Common myeloid progenitor, CD34-positive (primary cell): Measurements from ENCODE around the gene CT45A6. TPM values are rescaled to one million over a fixed set of nuclear protein-coding genes. Genes with fewer than 3 reads are reported as not detected.
"Not testable (repeated sequence)": the region's sequence is repeated elsewhere in the genome, so short reads cannot be mapped to it uniquely, and the experiment has no call there.

Experiments used
- CTCF ChIA-PET: fragments of 350-600 bp; sonication (Branson Sonifier 250); formaldehyde crosslinking; loops from one replicate; lab custom pipeline; 2021; ENCODE audit warnings: antibody characterized with exemption; lab: Charles Lee
- POLR2A ChIA-PET: fragments of 350-600 bp; sonication (Branson Sonifier 250); formaldehyde crosslinking; loops from one replicate; lab custom pipeline; 2021; ENCODE audit warnings: antibody characterized with exemption; lab: Charles Lee
- DNase-seq, 3 donors: peaks; one replicate each; pipeline versions ENCODE4 v3.0.0 to v3.0.0-alpha.2; 2013
- H3K27ac ChIP-seq, 2 experiments: 1 replicate in 1 of 2; 2 replicates in 1 of 2; pipeline ENCODE4 v1.7.0; 2013; ENCODE audit warnings: inconsistent platforms in 2 of 2, low read length in 2 of 2, mild to moderate bottlenecking in 2 of 2, low read depth in 1 of 2, moderate library complexity in 1 of 2; ENCODE audit not compliant: severe bottlenecking in 2 of 2, insufficient read depth in 1 of 2, poor library complexity in 1 of 2
- H3K27me3 ChIP-seq, 5 experiments: replicated peaks in 2 of 5; 1 replicate in 3 of 5; 2 replicates in 2 of 5; pipeline versions ENCODE4 v1.6.1 to v1.7.0; 2013; ENCODE audit warnings: low read length in 4 of 5, mild to moderate bottlenecking in 2 of 5, moderate library complexity in 2 of 5, inconsistent platforms in 1 of 5; ENCODE audit not compliant: insufficient read depth in 5 of 5, control insufficient read depth in 4 of 5
- H3K36me3 ChIP-seq, 4 experiments: 1 replicate in 2 of 4; 2 replicates in 2 of 4; pipeline versions ENCODE4 v1.6.1 to v1.7.0; 2013; ENCODE audit warnings: low read length in 3 of 4, control low read depth in 1 of 4, mild to moderate bottlenecking in 1 of 4; ENCODE audit not compliant: control insufficient read depth in 4 of 4, insufficient read depth in 4 of 4
- H3K4me1 ChIP-seq, 4 experiments: 1 replicate in 3 of 4; 2 replicates in 1 of 4; pipeline versions ENCODE4 v1.6.1 to v1.7.1; 2013; ENCODE audit warnings: low read length in 3 of 4, mild to moderate bottlenecking in 3 of 4, control low read depth in 1 of 4, inconsistent platforms in 1 of 4, moderate library complexity in 1 of 4; ENCODE audit not compliant: control insufficient read depth in 4 of 4, insufficient read depth in 4 of 4; ENCODE audit errors: control extremely low read depth in 1 of 4
- H3K4me3 ChIP-seq, 7 experiments: 1 replicate in 4 of 7; 2 replicates in 3 of 7; pipeline versions ENCODE4 v1.5.1 to v1.7.0; 2013; ENCODE audit warnings: mild to moderate bottlenecking in 7 of 7, low read length in 6 of 7, moderate library complexity in 6 of 7, inconsistent platforms in 2 of 7, low read depth in 2 of 7, control low read depth in 1 of 7; ENCODE audit not compliant: insufficient read depth in 4 of 7, control insufficient read depth in 1 of 7; ENCODE audit errors: extremely low read depth in 1 of 7
- H3K9me3 ChIP-seq, 5 experiments: 1 replicate in 4 of 5; 2 replicates in 1 of 5; pipeline versions ENCODE4 v1.6.1 to v1.7.1; 2013; ENCODE audit warnings: low read length in 4 of 5, mild to moderate bottlenecking in 2 of 5, inconsistent platforms in 1 of 5, low read depth in 1 of 5, moderate library complexity in 1 of 5; ENCODE audit not compliant: control insufficient read depth in 4 of 5, insufficient read depth in 2 of 5; ENCODE audit errors: control extremely low read depth in 1 of 5
- WGBS: methylation state at CpG from one replicate; pipeline ENCODE4 v1.1.5; 2013; ENCODE audit not compliant: insufficient coverage; 5-methylcytosine and 5-hydroxymethylcytosine counted together
- polyA plus RNA-seq: library from polyadenylated mRNA; unstranded; fragments of 120-200 nt; gene quantifications from one replicate; pipeline ENCODE4 v1.2.1, GENCODE V29; 2013

CT45A6 gene
- not detected for polyA plus RNA-seq

- H3K4me1 ChIP-seq, POLR2A ChIA-PET, H3K27ac ChIP-seq, CTCF ChIA-PET, H3K27me3 ChIP-seq, H3K4me3 ChIP-seq, H3K36me3 ChIP-seq, DNase-seq, H3K9me3 ChIP-seq: not testable (repeated sequence)
- no CpG with 5 or more reads among the region's 16 CpGs for WGBS
Measured at GRCh38 chrX:135802687-135803086, at the start of gene CT45A6. Gene CT45A6, minus strand, starts transcription at chrX:135802787. Its CDS starts 3,794 bp downstream, at chrX:135798993.

GRCh38 chrX:135837180-135837579, 34.6 kb upstream of the CT45A6 start, which contains the start of gene CT45A7:
Gene CT45A7, minus strand, starts transcription at chrX:135837280. Its CDS starts 3,747 bp downstream, at chrX:135833533.
- WGBS, result no CpG with 5 or more reads among the region's 17 CpGs
- POLR2A ChIA-PET, DNase-seq, H3K27ac ChIP-seq, H3K36me3 ChIP-seq, CTCF ChIA-PET, H3K4me1 ChIP-seq, H3K9me3 ChIP-seq, H3K4me3 ChIP-seq, H3K27me3 ChIP-seq: not testable (repeated sequence)

GRCh38 chrX:135819912-135820311, 17.3 kb upstream of the CT45A6 start, which contains the start of gene CT45A2:
Gene CT45A2, minus strand, starts transcription at chrX:135820012. Its CDS starts 3,747 bp downstream, at chrX:135816265.
- H3K36me3 ChIP-seq, CTCF ChIA-PET, DNase-seq, H3K27ac ChIP-seq, H3K4me3 ChIP-seq, H3K27me3 ChIP-seq, POLR2A ChIA-PET, H3K9me3 ChIP-seq, H3K4me1 ChIP-seq: not testable (repeated sequence)
- WGBS, result no CpG with 5 or more reads among the region's 17 CpGs

GRCh38 chrX:135785403-135785802, 17.2 kb downstream of the CT45A6 start, which contains the start of gene CT45A5:
Gene CT45A5, minus strand, starts transcription at chrX:135785503. Its CDS starts 3,774 bp downstream, at chrX:135781729.
- H3K36me3 ChIP-seq, H3K27me3 ChIP-seq, CTCF ChIA-PET, POLR2A ChIA-PET, H3K27ac ChIP-seq, H3K9me3 ChIP-seq, H3K4me1 ChIP-seq, H3K4me3 ChIP-seq, DNase-seq: not testable (repeated sequence)
- no CpG with 5 or more reads among the region's 16 CpGs for WGBS

GRCh38 chrX:135768091-135768490, 34.5 kb downstream of the CT45A6 start, which contains the start of gene CT45A3:
Gene CT45A3, minus strand, starts transcription at chrX:135768191. Its CDS starts 3,747 bp downstream, at chrX:135764444.
- H3K36me3 ChIP-seq, POLR2A ChIA-PET, H3K4me3 ChIP-seq, H3K27ac ChIP-seq, H3K27me3 ChIP-seq, CTCF ChIA-PET, H3K9me3 ChIP-seq, H3K4me1 ChIP-seq, DNase-seq: not testable (repeated sequence)
- WGBS, result no CpG with 5 or more reads among the region's 17 CpGs

GRCh38 chrX:135744739-135745138, 57.8 kb downstream of the CT45A6 start:
- H3K4me3 ChIP-seq, DNase-seq, POLR2A ChIA-PET, H3K36me3 ChIP-seq, H3K4me1 ChIP-seq, H3K27ac ChIP-seq, H3K27me3 ChIP-seq, H3K9me3 ChIP-seq, CTCF ChIA-PET: not testable (repeated sequence)
- WGBS, result no CpG with 5 or more reads among the region's 4 CpGs
